Measurements from ENCODE around the gene ARPC1B. TPM values are rescaled to one million over a fixed set of nuclear protein-coding genes. Genes with fewer than 3 reads are reported as not detected.
A peak's percentile ranks its signal among the peaks of the same experiment; 100 is the strongest.

ARPC1B gene
- total and polyA plus RNA-seq, 9 of the 15 experiments (the other 6 are each of a cell fraction or from before 2014, with no cell fraction given), result 6.7 to 357 (median 211) TPM

- TF ChIP-seq SAP30 (IDR thresholded peaks at IDR 0.05; ENCODE audit: borderline replicate concordance, insufficient read depth, low read depth, low read length, poor library complexity, severe bottlenecking), result peak; percentile 62
- TF ChIP-seq MAZ (CRISPR knock-in tag; conservative IDR thresholded peaks at IDR 0.05 in 1 of 2, IDR thresholded peaks at IDR 0.05 in 1 of 2), result no peak
- no peak for TF ChIP-seq DDX20 (tag; IDR thresholded peaks at IDR 0.05; ENCODE audit: low read depth)
- TF ChIP-seq THAP12 (CRISPR knock-in tag; IDR thresholded peaks at IDR 0.05), result no peak
- TF ChIP-seq C11orf30 (IDR thresholded peaks at IDR 0.05; ENCODE audit: low read depth), result no peak
- no peak for TF ChIP-seq THRB (CRISPR knock-in tag; conservative IDR thresholded peaks at IDR 0.05)
- TF ChIP-seq USF1 (CRISPR knock-in tag; IDR thresholded peaks at IDR 0.05), result no peak
- no peak for TF ChIP-seq TAF15 (IDR thresholded peaks at IDR 0.05; ENCODE audit: low read depth, low read length)
- TF ChIP-seq CBX5 (IDR thresholded peaks at IDR 0.05; ENCODE audit: borderline replicate concordance, low read depth), result no peak
- TF ChIP-seq EZH2 (IDR thresholded peaks at IDR 0.05; ENCODE audit: borderline replicate concordance, low read depth, low read length), result no peak
- TF ChIP-seq AFF1 (IDR thresholded peaks at IDR 0.05; ENCODE audit: low read depth in 1 of 2, partially characterized antibody in 2 of 2), result peak in 1 of 2 experiments; percentile 13
- TF ChIP-seq ZNF274 (IDR thresholded peaks at IDR 0.05; ENCODE audit: borderline replicate concordance, low read depth, low read length), result no peak
- TF ChIP-seq RBBP5 (IDR thresholded peaks at IDR 0.05; ENCODE audit: borderline replicate concordance, insufficient read depth, low read length, poor library complexity, severe bottlenecking), result no peak
- no peak for TF ChIP-seq ZBTB17 (CRISPR knock-in tag; IDR thresholded peaks at IDR 0.05)
- TF ChIP-seq RBM15 (IDR thresholded peaks at IDR 0.05; ENCODE audit: insufficient read depth, low read length), result no peak
- no peak for TF ChIP-seq NFRKB (IDR thresholded peaks at IDR 0.05; ENCODE audit: low read depth)
- no peak for TF ChIP-seq PHF20 (IDR thresholded peaks at IDR 0.05; ENCODE audit: partially characterized antibody)
- TF ChIP-seq E2F1 (CRISPR knock-in tag; IDR thresholded peaks at IDR 0.05), result no peak
These were observed 33.4 kb downstream of the ARPC1B start (continued) for GRCh38 chr7:99407872-99408378.

Data from K562 (cell line).